Astrocyte (in vitro differentiated cells and primary cell): Measurements from ENCODE around the gene ACTRT2. TPM values are rescaled to one million over a fixed set of nuclear protein-coding genes. Genes with fewer than 3 reads are reported as not detected.

ENCODE experiments used
- DNase-seq: peaks from one replicate; pipeline ENCODE4 v3.0.0-alpha.2; 2010; ENCODE audit warnings: low read depth
- FAIRE-seq: peaks from 2 replicates; lab custom pipeline; 2011; peaks lifted over from hg19 to GRCh38; lab: Jason Lieb, UNC
- H2AFZ ChIP-seq: 2 replicates; pipeline ENCODE4 v1.6.0; 2012; ENCODE audit warnings: low read depth, low read length, inconsistent platforms
- H3K27ac ChIP-seq: 2 replicates; pipeline ENCODE4 v1.5.1; 2011; ENCODE audit warnings: low read depth, low read length, inconsistent platforms
- H3K27me3 ChIP-seq: 2 replicates; pipeline ENCODE4 v1.6.0; 2011; ENCODE audit warnings: low read length, inconsistent platforms; ENCODE audit not compliant: insufficient read depth
- H3K36me3 ChIP-seq: 2 replicates; pipeline ENCODE4 v1.5.1; 2011; ENCODE audit warnings: low read length, inconsistent platforms; ENCODE audit not compliant: insufficient read depth
- H3K4me1 ChIP-seq: 2 replicates; pipeline ENCODE4 v1.5.1; 2011; ENCODE audit warnings: low read length, inconsistent platforms; ENCODE audit not compliant: insufficient read depth
- H3K4me2 ChIP-seq: 2 replicates; pipeline ENCODE4 v1.6.0; 2012; ENCODE audit warnings: low read length, inconsistent platforms
- H3K4me3 ChIP-seq: 2 replicates; pipeline ENCODE4 v1.5.1; 2011; ENCODE audit warnings: low read depth, mild to moderate bottlenecking, low read length, inconsistent platforms; ENCODE audit not compliant: insufficient read depth
- H3K79me2 ChIP-seq: 2 replicates; pipeline ENCODE4 v1.6.0; 2012; ENCODE audit warnings: mild to moderate bottlenecking, low read length, inconsistent platforms; ENCODE audit not compliant: insufficient read depth
- H3K9ac ChIP-seq: 2 replicates; pipeline ENCODE4 v1.6.0; 2012; ENCODE audit warnings: mild to moderate bottlenecking, low read length, inconsistent platforms
- H3K9me3 ChIP-seq: 2 replicates; pipeline ENCODE4 v1.5.1; 2012; ENCODE audit warnings: low read depth, mild to moderate bottlenecking, low read length, inconsistent platforms; ENCODE audit not compliant: insufficient read depth
- H4K20me1 ChIP-seq: 2 replicates; pipeline ENCODE4 v1.6.0; 2012; ENCODE audit warnings: low read length, inconsistent platforms; ENCODE audit not compliant: insufficient read depth
- H3K27ac Mint-ChIP-seq: one replicate; pipeline ENCODE4 v1.8.0; 2021; ENCODE audit warnings: mild to moderate bottlenecking, mixed read lengths; ENCODE audit not compliant: unreplicated experiment
- H3K27me3 Mint-ChIP-seq: one replicate; pipeline ENCODE4 v1.8.0; 2021; ENCODE audit warnings: low read depth, mixed read lengths; ENCODE audit not compliant: unreplicated experiment
- H3K36me3 Mint-ChIP-seq: one replicate; pipeline ENCODE4 v1.8.0; 2021; ENCODE audit warnings: low read depth, mixed read lengths; ENCODE audit not compliant: unreplicated experiment
- H3K4me1 Mint-ChIP-seq: one replicate; pipeline ENCODE4 v1.8.0; 2021; ENCODE audit warnings: low read depth, mixed read lengths; ENCODE audit not compliant: unreplicated experiment
- H3K4me3 Mint-ChIP-seq: one replicate; pipeline ENCODE4 v1.8.0; 2021; ENCODE audit warnings: mild to moderate bottlenecking, moderate library complexity, mixed read lengths; ENCODE audit not compliant: unreplicated experiment
- H3K9me3 Mint-ChIP-seq: one replicate; pipeline ENCODE4 v1.8.0; 2021; ENCODE audit warnings: mild to moderate bottlenecking, mixed read lengths; ENCODE audit not compliant: unreplicated experiment
- EZH2 ChIP-seq: IDR thresholded peaks from 2 replicates; pipeline ENCODE4 v1.6.1; 2012; ENCODE audit warnings: mild to moderate bottlenecking, low read length, inconsistent platforms; ENCODE audit not compliant: insufficient read depth
- total RNA-seq: library from RNA; stranded (reverse); gene quantifications from 2 replicates; pipeline ENCODE4 v1.2.1, GENCODE V29; 2021
- TF ChIP-seq, protein P1 (sequence below): IDR thresholded peaks from 2 replicates; pipeline ENCODE4 v1.5.1; 2011; ENCODE audit warnings: low read depth, mild to moderate bottlenecking, inconsistent platforms, low read length, moderate library complexity; ENCODE audit not compliant: insufficient read depth

The ACTRT2 gene
- total RNA-seq, 1 donor from 2014 or later, result not detected

- Mint-ChIP-seq H3K27me3 (peaks cover 47% of the 10 kb centered on the region), H3K4me3 (peak overlapping the region; percentile 77)
- H2AFZ ChIP-seq, result no peak overlapping the region
These were observed 48.4 kb downstream of the ACTRT2 start for GRCh38 chr1:3069491-3070308.

GRCh38 chr1:3070309-3070643 lies 49.0 kb downstream of the ACTRT2 start:
- H3K4me1 ChIP-seq, result peaks cover 35% of the 10 kb centered on the region
- H3K79me2 ChIP-seq, result peaks cover 59% of the 10 kb centered on the region
- TF ChIP-seq EZH2, result no peak
- TF ChIP-seq, protein P1, sequence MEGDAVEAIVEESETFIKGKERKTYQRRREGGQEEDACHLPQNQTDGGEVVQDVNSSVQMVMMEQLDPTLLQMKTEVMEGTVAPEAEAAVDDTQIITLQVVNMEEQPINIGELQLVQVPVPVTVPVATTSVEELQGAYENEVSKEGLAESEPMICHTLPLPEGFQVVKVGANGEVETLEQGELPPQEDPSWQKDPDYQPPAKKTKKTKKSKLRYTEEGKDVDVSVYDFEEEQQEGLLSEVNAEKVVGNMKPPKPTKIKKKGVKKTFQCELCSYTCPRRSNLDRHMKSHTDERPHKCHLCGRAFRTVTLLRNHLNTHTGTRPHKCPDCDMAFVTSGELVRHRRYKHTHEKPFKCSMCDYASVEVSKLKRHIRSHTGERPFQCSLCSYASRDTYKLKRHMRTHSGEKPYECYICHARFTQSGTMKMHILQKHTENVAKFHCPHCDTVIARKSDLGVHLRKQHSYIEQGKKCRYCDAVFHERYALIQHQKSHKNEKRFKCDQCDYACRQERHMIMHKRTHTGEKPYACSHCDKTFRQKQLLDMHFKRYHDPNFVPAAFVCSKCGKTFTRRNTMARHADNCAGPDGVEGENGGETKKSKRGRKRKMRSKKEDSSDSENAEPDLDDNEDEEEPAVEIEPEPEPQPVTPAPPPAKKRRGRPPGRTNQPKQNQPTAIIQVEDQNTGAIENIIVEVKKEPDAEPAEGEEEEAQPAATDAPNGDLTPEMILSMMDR, result no peak
- no peak overlapping the region for H3K27ac ChIP-seq
- peak overlapping the region; percentile 68 for H3K4me3 ChIP-seq
- no peaks in the 10 kb centered on the region for H3K9me3 ChIP-seq
- H3K36me3 Mint-ChIP-seq, result no peaks in the 10 kb centered on the region
- H3K27me3 Mint-ChIP-seq, result peaks cover 45% of the 10 kb centered on the region
- no peak overlapping the region for H2AFZ ChIP-seq
- H3K27ac Mint-ChIP-seq, result no peak overlapping the region
- no peaks in the 10 kb centered on the region for H3K36me3 ChIP-seq
- FAIRE-seq (no peak), DNase-seq (no peak)
- no peaks in the 10 kb centered on the region for H3K9me3 Mint-ChIP-seq
- H3K9ac ChIP-seq, result peak overlapping the region; percentile 80
- peak overlapping the region; percentile 86 for H3K4me2 ChIP-seq
- H4K20me1 ChIP-seq, result peaks cover 33% of the 10 kb centered on the region
- peaks cover 9% of the 10 kb centered on the region for H3K27me3 ChIP-seq
- H3K4me1 Mint-ChIP-seq, result no peaks in the 10 kb centered on the region
- H3K4me3 Mint-ChIP-seq, result no peak overlapping the region

More at GRCh38 chr1:3069491-3070308, 48.4 kb downstream of the ACTRT2 start:
- peaks cover 53% of the 10 kb centered on the region for H3K79me2 ChIP-seq
- no peaks in the 10 kb centered on the region for H3K36me3 Mint-ChIP-seq
- no peak overlapping the region for H3K27ac Mint-ChIP-seq
- DNase-seq (peak; percentile 63), FAIRE-seq (no peak)
- H3K36me3 ChIP-seq, result no peaks in the 10 kb centered on the region
- H3K9ac ChIP-seq, result peak overlapping the region; percentile 80
- peaks cover 37% of the 10 kb centered on the region for H4K20me1 ChIP-seq
- peak overlapping the region; percentile 68 for H3K4me3 ChIP-seq
- peaks cover 32% of the 10 kb centered on the region for H3K4me1 ChIP-seq
- peak; percentile 44 for TF ChIP-seq EZH2
- TF ChIP-seq, protein P1, result peak; percentile 8
- H3K9me3 ChIP-seq, result no peaks in the 10 kb centered on the region
- peaks cover 13% of the 10 kb centered on the region for H3K27me3 ChIP-seq
- H3K27ac ChIP-seq, result peak overlapping the region; percentile 68
- peak overlapping the region; percentile 85 for H3K4me2 ChIP-seq
- no peaks in the 10 kb centered on the region for H3K4me1 Mint-ChIP-seq
- no peaks in the 10 kb centered on the region for H3K9me3 Mint-ChIP-seq
